ENCODE results near the gene ITPRIPL1. TPM values are rescaled to one million over a fixed set of nuclear protein-coding genes. Genes with fewer than 3 reads are reported as not detected.
A peak's percentile ranks its signal among the peaks of the same experiment; 100 is the strongest.

The ITPRIPL1 gene
- total RNA-seq: under 1 TPM; 0.11 to 0.92 (median 0.40) TPM
- 1 to 10 TPM in 1 of 2 donors, under 1 TPM in 1; 0.46 to 1.2 TPM for polyA plus RNA-seq
- long read RNA-seq, donor 1, partial matches to known transcripts: 0 of 2 reads
- long read RNA-seq, donor 1, other reads (novel, unspliced or antisense): 0 of 2 reads
- long read RNA-seq, donor 2, full-length matches to known transcripts: 6 of 6 reads
- long read RNA-seq, donor 2, partial matches to known transcripts: 0 of 6 reads
- long read RNA-seq, donor 2, other reads (novel, unspliced or antisense): 0 of 6 reads
- long read RNA-seq, donor 3, partial matches to known transcripts: 0 of 4 reads
- long read RNA-seq, donor 3, other reads (novel, unspliced or antisense): 0 of 4 reads

GRCh38 chr2:96325041-96325883, at the start of gene ITPRIPL1:
ITPRIPL1 (plus strand) TSS chr2:96325317; CDS start chr2:96325840, 523 bp downstream.
- TF ChIP-seq EP300 (IDR thresholded peaks at IDR 0.05): no peak
- no peak for TF ChIP-seq POLR2A (IDR thresholded peaks at IDR 0.05)
- no peak for TF ChIP-seq CTCF (IDR thresholded peaks at IDR 0.05)
- intact Hi-C loops (cut with DNase I): no loop called here
- peak within 1 kb of the TSS in 1 of 2 donors; percentile 2 for H3K27ac ChIP-seq
- H3K4me3 ChIP-seq: peak within 1 kb of the TSS; percentile 39
- no peaks in the 10 kb centered on the region for H3K4me1 ChIP-seq (ENCODE audit: insufficient read depth)
- DNase-seq: no peak
- H3K36me3 ChIP-seq: no peaks in the 10 kb centered on the region
- 2 to 5% (median 3%) methylated on average over 41 to 58 of the region's 58 CpGs for WGBS, 3 donors
- H3K9me3 ChIP-seq: no peaks in the 10 kb centered on the region
- no peaks in the 10 kb centered on the region for H3K27me3 ChIP-seq

DNA sequence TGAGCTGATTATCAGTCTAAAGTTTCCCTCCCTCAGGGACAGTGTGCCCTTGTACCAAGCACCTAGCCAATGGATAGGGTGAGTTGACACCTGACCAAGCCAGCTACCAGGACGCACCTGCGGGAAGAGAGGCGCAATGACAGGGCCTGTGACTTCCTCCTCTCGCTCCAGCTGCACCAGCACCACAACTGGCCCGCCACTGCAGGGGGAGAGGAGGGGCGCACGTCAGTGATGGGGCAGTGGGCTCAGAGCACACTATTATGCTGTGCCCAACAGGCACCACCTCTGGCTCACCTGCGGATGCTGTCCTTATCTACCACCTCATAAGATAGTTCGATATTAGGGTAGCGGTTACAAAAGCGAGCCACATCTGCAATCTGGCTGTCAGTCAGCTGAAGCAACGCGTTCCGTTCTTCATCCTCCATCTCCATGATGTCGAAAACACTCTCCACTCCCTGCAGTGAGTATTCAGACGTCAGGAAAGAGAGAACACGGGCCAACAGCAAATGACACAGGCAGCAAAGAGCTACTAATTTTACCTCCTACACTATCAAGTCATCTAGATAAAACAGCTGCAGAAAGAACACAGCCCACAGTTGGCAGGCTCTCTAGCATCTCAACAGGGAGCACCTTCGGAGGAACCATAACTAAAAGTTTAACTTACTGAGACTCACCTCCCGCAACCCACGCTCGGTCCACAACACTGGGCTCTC, 48.2 kb upstream of the ITPRIPL1 start:
- Histone ChIP-seq H3K36me3 (no peaks in the 10 kb centered on the region), H3K4me1 (ENCODE audit: insufficient read depth) (no peaks in the 10 kb centered on the region), H3K27ac (no peak overlapping the region), H3K27me3 (no peaks in the 10 kb centered on the region), H3K4me3 (no peak overlapping the region), H3K9me3 (no peaks in the 10 kb centered on the region)
- TF ChIP-seq EP300 (IDR thresholded peaks at IDR 0.05) (no peak), POLR2A (IDR thresholded peaks at IDR 0.05) (no peak), CTCF (IDR thresholded peaks at IDR 0.05) (no peak)
- DNase-seq: no peak
- intact Hi-C loops (cut with DNase I): no loop called here
- WGBS, 3 donors: 91 to 95% (median 92%) methylated on average over 21 of the region's 21 CpGs

DNA sequence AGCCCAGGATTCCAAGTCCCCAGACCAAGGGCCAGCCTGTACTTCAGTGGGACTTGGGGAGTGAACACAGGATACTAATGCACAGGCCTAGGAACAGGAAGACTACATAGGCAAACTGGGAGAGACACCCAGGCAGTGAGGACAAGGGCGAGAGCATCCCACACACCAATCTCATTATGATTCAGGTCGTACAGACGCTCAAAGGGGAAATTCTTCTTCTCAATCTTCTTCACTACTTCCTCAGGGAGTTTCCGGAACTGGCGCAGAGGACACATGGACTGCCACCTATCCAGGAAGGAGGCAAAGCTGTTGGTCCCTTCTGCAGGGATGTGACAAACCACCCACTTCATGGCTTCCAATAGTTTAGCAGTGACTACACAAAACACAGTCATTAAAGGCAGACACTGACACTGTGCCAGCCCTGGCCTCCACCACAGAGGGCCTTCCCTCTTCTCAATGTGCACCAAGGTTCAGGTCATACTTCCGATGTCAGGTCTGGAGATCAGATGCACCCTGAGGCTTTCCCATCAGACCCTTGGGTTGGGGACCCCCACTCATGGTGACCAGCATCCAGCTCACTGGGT, 37.8 kb upstream of the ITPRIPL1 start:
- WGBS, 3 donors: 81 to 85% (median 84%) methylated on average over 6 of the region's 6 CpGs
- no peaks in the 10 kb centered on the region for H3K36me3 ChIP-seq
- no peak for DNase-seq

More for the DNA sequence above, 37.8 kb upstream of the ITPRIPL1 start:
- H3K27me3 ChIP-seq: no peaks in the 10 kb centered on the region
- intact Hi-C loops (cut with DNase I): no loop called here
- no peaks in the 10 kb centered on the region for H3K9me3 ChIP-seq
- no peak overlapping the region for H3K27ac ChIP-seq
- TF ChIP-seq POLR2A (IDR thresholded peaks at IDR 0.05) (no peak), EP300 (IDR thresholded peaks at IDR 0.05) (no peak), CTCF (IDR thresholded peaks at IDR 0.05) (no peak)
- no peaks in the 10 kb centered on the region for H3K4me1 ChIP-seq (ENCODE audit: insufficient read depth)
- no peak overlapping the region for H3K4me3 ChIP-seq

Measured in ovary (tissue), 10 donors.